Measurements from ENCODE around the gene SLC25A18. TPM values are rescaled to one million over a fixed set of nuclear protein-coding genes. Genes with fewer than 3 reads are reported as not detected.

SLC25A18 gene
- total and polyA plus RNA-seq, 10 of the 15 experiments (the other 5 are each of a cell fraction or from before 2014, with no cell fraction given), result 0.03 to 0.09 TPM; not detected in 8

DNA sequence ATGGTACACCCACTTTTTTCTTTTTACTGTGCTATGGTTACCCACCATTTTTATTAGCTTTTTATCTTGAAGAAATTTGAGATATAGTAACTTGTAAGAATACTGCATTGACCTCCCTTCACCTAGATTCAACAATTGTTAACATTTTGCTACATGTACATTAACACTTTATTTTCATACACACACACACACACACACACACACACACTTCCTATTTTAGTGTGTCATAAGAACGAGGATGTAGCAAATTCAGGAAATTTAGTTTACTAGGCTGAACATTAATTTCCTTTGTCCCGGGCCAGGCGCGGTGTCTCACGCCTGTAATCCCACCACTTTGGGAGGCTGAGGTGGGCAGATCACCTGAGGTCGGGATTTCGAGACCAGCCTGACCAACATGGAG is 66.3 kb downstream of the SLC25A18 start:
- POLR2A ChIA-PET, result no interaction called here
- H2AFZ ChIP-seq (ENCODE audit: control insufficient read depth, low read depth, low read length), result no peak overlapping the region

DNA sequence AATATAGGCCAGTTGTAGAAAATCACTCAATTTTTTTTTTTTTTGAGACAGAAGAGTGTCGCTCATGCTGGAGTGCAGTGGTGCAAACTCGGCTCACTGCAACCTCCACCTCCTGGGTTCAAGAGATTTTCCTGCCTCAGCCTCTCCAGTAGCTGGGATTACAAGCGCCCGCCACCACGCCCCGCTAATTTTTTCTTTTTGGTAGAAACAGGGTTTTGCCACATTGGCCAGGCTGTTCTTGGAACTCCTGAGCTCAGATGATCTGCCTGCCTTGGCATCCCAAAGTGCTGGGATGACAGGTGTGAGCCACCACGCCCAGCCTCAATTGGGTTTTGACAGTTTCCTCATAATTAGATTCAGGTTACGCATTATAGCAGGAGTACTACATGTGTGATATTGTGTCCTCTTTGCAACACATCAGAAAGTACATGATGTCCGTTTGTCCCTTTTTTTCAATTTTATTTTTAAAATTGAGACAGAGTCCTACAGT is 67.8 kb downstream of the SLC25A18 start:
- no peak overlapping the region for H3K4me3 ChIP-seq
- TF ChIP-seq, protein P1, sequence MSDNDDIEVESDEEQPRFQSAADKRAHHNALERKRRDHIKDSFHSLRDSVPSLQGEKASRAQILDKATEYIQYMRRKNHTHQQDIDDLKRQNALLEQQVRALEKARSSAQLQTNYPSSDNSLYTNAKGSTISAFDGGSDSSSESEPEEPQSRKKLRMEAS (IDR thresholded peaks at IDR 0.05; ENCODE audit: low read depth, low read length), result no peak
- no peaks in the 10 kb centered on the region for H4K20me1 ChIP-seq (ENCODE audit: control insufficient read depth, insufficient read depth)
- intact Hi-C loops (cut with micrococcal nuclease; ENCODE audit: unreplicated experiment), result loop anchor here (10.0 kb wide), 1 partner anchor 74 kb away; no protein-coding TSS in a partner anchor
- ChIA-PET CTCF (no interaction called here), SMC1A (ENCODE audit: uncharacterized antibody, unreplicated experiment) (no interaction called here), RAD21 (ENCODE audit: unreplicated experiment) (no interaction called here), POLR2A (interaction anchor here (0.7 kb wide), 3 partner anchors 148 to 169 kb away, joined by 3 to 4 read pairs (median 3); no protein-coding TSS in a partner anchor)
- peaks cover 20% of the 10 kb centered on the region for H3K79me2 ChIP-seq (ENCODE audit: control insufficient read depth, insufficient read depth, low read length)
- ATAC-seq, result no peak
- BruUV-seq (replicated peaks), result no TSS peak
- no peak for DNase-seq (ENCODE audit: low read depth, low spot score)
- 97% methylated on average over 9 of the region's 9 CpGs for WGBS (ENCODE audit: insufficient coverage, insufficient replicate concordance, low lambda C conversion rate, missing lambda C conversion rate)
- H3K27me3 ChIP-seq (replicated peaks in 1 of 2; ENCODE audit: control insufficient read depth in 2 of 2, insufficient read depth in 2 of 2, low read length in 1 of 2), result no peaks in the 10 kb centered on the region
- FAIRE-seq, result no peak
- no peaks in the 10 kb centered on the region for H3K9me3 ChIP-seq (replicated peaks; ENCODE audit: control insufficient read depth, insufficient read depth, low read length)
- in situ Hi-C loops (cut with MboI), result loop anchor here (25.0 kb wide), 1 partner anchor 1806 kb away; the partner anchor contains the start of genes C22orf39, HIRA and MRPL40
- no peaks in the 10 kb centered on the region for H3K36me3 ChIP-seq (ENCODE audit: control insufficient read depth in 2 of 2, insufficient read depth in 2 of 2, low read length in 1 of 2)
- H3K27ac ChIP-seq (ENCODE audit: control insufficient read depth, insufficient read depth), result no peak overlapping the region
- H3K4me2 ChIP-seq (ENCODE audit: control insufficient read depth, insufficient read depth), result no peak overlapping the region
- no peaks in the 10 kb centered on the region for H3K4me1 ChIP-seq (ENCODE audit: control insufficient read depth, insufficient read depth, low read length)
- no peak overlapping the region for H3K9ac ChIP-seq (ENCODE audit: control insufficient read depth, insufficient read depth, low read length)
- H2AFZ ChIP-seq (ENCODE audit: control insufficient read depth, low read depth, low read length), result no peak overlapping the region

More for the DNA sequence above, 66.3 kb downstream of the SLC25A18 start:
- H3K36me3 ChIP-seq (ENCODE audit: control insufficient read depth in 2 of 2, insufficient read depth in 2 of 2, low read length in 1 of 2), result no peaks in the 10 kb centered on the region
- peak overlapping the region; percentile 13; the same call in 1 of the 2 replicates for H3K4me2 ChIP-seq (ENCODE audit: control insufficient read depth, insufficient read depth)
- peaks cover 23% of the 10 kb centered on the region for H3K79me2 ChIP-seq (ENCODE audit: control insufficient read depth, insufficient read depth, low read length)
- no peaks in the 10 kb centered on the region for H3K27me3 ChIP-seq (replicated peaks in 1 of 2; ENCODE audit: control insufficient read depth in 2 of 2, insufficient read depth in 2 of 2, low read length in 1 of 2)
- intact Hi-C loops (cut with micrococcal nuclease; ENCODE audit: unreplicated experiment), result loop anchor here (5.0 to 10.0 kb wide), 2 partner anchors 75 to 148 kb away; no protein-coding TSS in a partner anchor
- H3K9ac ChIP-seq (ENCODE audit: control insufficient read depth, insufficient read depth, low read length), result no peak overlapping the region
- no peak overlapping the region; the same call in 1 of the 2 replicates for H3K27ac ChIP-seq (ENCODE audit: control insufficient read depth, insufficient read depth)
- no peak for TF ChIP-seq RCOR1 (conservative IDR thresholded peaks at IDR 0.05; ENCODE audit: low read depth, low read length)
- TF ChIP-seq, protein P2, sequence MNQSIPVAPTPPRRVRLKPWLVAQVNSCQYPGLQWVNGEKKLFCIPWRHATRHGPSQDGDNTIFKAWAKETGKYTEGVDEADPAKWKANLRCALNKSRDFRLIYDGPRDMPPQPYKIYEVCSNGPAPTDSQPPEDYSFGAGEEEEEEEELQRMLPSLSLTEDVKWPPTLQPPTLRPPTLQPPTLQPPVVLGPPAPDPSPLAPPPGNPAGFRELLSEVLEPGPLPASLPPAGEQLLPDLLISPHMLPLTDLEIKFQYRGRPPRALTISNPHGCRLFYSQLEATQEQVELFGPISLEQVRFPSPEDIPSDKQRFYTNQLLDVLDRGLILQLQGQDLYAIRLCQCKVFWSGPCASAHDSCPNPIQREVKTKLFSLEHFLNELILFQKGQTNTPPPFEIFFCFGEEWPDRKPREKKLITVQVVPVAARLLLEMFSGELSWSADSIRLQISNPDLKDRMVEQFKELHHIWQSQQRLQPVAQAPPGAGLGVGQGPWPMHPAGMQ (IDR thresholded peaks at IDR 0.05; ENCODE audit: borderline replicate concordance), result no peak
- no peak for TF ChIP-seq DPF2 (IDR thresholded peaks at IDR 0.05)
- no peak for TF ChIP-seq SRF (IDR thresholded peaks at IDR 0.05; ENCODE audit: low read depth in 2 of 2, low read length in 2 of 2)
- TF ChIP-seq SREBF2 (IDR thresholded peaks at IDR 0.05; ENCODE audit: low read length), result no peak
- no peak for TF ChIP-seq CBX5 (IDR thresholded peaks at IDR 0.05; ENCODE audit: low read depth)
- TF ChIP-seq HCFC1 (IDR thresholded peaks at IDR 0.05; ENCODE audit: low read length), result no peak
- TF ChIP-seq ASH2L (IDR thresholded peaks at IDR 0.05; ENCODE audit: borderline replicate concordance, low read depth), result no peak
- H3K4me3 ChIP-seq, result no peak overlapping the region; the same call in 1 of the 2 replicates
- BruUV-seq (replicated peaks), result no TSS peak
- H4K20me1 ChIP-seq (ENCODE audit: control insufficient read depth, insufficient read depth), result no peaks in the 10 kb centered on the region
- SMC1A ChIA-PET (ENCODE audit: uncharacterized antibody, unreplicated experiment), result no interaction called here
- CTCF ChIA-PET, result interaction anchor here (1.2 kb wide), 1 partner anchor 71 kb away, joined by 4 read pairs; no protein-coding TSS in a partner anchor
- no peak for ATAC-seq
- DNase-seq (ENCODE audit: low read depth, low spot score), result no peak
- H3K4me1 ChIP-seq (ENCODE audit: control insufficient read depth, insufficient read depth, low read length), result no peaks in the 10 kb centered on the region
- no peak for FAIRE-seq
- H3K9me3 ChIP-seq (replicated peaks; ENCODE audit: control insufficient read depth, insufficient read depth, low read length), result no peaks in the 10 kb centered on the region
- RAD21 ChIA-PET (ENCODE audit: unreplicated experiment), result no interaction called here
- 90% methylated on average over 7 of the region's 7 CpGs for WGBS (ENCODE audit: insufficient coverage, insufficient replicate concordance, low lambda C conversion rate, missing lambda C conversion rate)
- in situ Hi-C loops (cut with MboI), result loop anchor here (25.0 kb wide), 1 partner anchor 1808 kb away; the partner anchor contains the start of genes C22orf39, HIRA and MRPL40
